Eye (tissue), 1 donor: ENCODE results near the gene MRPL55.

Experiments
- DNase-seq: peaks from one replicate; pipeline ENCODE4 v3.0.0-alpha.2; 2015

MRPL55 gene

DNA sequence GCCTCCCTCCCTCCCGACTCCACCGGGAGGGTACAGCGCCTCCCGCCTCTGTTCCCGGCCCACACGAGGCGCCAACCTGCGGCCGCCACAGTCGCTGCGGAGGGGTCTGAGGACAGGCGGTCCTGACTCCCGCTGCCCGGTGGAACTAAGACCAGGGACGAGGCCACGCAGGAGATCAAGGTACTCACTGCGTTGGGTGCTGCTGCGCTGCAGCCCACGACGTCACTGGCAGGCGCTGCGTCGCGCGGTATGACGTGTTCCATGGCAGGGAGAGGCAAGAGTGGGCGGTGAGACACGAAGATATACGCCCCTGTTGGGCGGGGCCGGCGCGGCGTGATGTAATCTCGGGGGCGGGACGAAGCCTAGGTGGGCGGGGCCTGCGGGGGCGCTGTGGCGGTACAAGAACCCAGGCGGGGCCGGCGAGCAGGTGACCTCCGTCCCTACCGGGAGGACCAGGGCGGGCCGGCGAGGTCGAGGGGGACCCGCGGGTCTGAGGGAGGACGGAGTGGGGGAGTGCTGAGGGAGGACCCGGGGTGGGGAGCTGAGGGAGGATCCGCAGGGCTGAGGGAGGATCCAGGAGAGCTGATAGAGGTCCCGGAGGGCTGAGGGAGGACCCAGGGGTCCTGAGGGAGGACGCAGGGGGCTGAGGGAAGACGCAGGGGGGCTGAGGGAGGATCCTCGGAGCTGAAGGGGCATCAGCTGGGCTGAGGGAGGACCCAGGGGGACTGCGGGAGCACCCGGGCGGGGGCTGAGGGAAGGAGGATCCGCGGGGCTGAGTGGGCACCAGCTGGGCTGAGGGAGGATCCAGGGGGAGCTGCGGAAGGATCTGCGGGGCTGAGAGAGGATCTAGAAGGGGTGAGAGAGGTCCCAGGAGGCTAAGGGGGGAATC lies at the start of gene MRPL55:
Gene MRPL55 (minus strand): TSS at position 227 of the 889 bp plus-strand sequence. CDS start 1,039 bp downstream, outside the sequence.
- DNase-seq: peak; percentile 99

DNA sequence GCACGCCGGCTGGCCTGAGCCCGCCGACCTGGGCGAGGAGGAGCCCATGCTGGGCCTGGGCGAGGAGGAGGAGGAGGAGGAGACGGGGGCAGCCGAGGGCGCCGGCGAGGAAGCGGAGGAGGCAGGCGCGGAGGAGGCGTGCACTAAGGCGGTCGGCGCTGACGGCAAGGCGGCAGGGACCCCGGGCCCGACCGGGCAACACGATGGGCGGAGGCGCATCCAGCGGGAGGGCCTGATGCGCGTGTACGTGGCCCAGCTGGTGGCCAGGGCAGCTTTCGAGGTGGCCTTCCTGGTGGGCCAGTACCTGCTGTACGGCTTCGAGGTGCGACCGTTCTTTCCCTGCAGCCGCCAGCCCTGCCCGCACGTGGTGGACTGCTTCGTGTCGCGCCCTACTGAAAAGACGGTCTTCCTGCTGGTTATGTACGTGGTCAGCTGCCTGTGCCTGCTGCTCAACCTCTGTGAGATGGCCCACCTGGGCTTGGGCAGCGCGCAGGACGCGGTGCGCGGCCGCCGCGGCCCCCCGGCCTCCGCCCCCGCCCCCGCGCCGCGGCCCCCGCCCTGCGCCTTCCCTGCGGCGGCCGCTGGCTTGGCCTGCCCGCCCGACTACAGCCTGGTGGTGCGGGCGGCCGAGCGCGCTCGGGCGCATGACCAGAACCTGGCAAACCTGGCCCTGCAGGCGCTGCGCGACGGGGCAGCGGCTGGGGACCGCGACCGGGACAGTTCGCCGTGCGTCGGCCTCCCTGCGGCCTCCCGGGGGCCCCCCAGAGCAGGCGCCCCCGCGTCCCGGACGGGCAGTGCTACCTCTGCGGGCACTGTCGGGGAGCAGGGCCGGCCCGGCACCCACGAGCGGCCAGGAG lies 49.3 kb upstream of the MRPL55 start:
- DNase-seq: peak; percentile 44

DNA sequence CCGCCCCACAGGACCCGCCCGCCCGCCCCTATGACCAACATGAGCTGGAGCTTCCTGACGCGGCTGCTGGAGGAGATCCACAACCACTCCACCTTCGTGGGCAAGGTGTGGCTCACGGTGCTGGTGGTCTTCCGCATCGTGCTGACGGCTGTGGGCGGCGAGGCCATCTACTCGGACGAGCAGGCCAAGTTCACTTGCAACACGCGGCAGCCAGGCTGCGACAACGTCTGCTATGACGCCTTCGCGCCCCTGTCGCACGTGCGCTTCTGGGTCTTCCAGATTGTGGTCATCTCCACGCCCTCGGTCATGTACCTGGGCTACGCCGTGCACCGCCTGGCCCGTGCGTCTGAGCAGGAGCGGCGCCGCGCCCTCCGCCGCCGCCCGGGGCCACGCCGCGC lies 48.6 kb upstream of the MRPL55 start:
- no peak for DNase-seq

DNA sequence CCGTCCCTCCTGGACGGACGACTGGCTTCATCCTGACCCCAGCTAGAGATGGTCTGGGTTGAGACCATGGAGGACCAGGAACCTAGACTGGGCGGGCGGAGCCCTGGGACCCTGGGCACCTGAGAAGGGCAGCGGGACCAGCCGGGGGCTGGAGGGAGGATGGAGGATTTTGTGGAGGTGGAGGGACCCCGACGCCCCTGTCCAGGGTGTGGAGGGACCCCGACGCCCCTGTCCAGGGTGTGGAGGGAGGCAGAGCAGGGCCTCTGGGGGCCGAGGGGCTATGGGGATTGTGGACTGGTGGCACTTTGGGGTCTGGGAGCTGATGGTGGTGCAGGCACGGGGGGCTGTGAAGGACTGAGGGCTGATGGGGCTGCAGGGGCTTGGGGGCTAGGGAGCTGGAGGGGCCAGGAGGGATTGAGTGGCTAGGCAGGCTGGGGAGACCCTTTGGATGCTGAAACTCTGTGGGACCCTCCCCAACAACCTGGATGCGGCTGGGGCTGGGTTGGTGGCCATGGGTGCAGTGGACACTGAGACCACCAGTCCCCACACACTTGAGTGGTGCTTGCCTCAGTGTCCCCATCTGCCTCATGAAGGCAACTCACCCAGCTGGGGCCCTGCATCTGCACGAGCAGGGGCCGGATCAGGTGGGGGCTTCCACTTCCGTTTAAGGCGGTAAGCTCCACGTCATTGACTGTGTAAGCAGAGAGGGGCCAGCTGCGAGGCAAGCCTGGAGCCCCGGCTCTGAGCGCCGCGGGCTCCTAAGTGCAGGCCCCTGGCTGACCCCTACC lies 48.0 kb upstream of the MRPL55 start:
- DNase-seq: no peak

DNA sequence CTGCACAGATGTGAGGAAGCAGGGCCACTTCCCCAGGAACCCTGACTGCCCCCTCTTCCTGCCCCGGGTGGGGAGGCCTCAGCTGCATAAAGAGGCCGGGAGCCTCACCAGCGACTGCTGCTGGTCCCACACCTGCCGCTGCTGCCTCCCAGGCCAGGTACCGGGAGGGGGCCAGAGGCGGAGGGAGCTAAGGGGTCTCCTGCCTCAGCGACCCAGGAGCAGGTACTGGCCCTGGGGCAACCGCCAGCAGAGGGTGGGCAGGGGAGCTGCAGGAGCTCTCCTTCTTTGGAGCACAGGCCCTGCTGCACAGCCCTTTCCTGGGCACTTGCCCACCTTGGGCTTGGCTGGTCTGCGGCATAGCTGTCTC lies 47.4 kb upstream of the MRPL55 start:
- DNase-seq: no peak

DNA sequence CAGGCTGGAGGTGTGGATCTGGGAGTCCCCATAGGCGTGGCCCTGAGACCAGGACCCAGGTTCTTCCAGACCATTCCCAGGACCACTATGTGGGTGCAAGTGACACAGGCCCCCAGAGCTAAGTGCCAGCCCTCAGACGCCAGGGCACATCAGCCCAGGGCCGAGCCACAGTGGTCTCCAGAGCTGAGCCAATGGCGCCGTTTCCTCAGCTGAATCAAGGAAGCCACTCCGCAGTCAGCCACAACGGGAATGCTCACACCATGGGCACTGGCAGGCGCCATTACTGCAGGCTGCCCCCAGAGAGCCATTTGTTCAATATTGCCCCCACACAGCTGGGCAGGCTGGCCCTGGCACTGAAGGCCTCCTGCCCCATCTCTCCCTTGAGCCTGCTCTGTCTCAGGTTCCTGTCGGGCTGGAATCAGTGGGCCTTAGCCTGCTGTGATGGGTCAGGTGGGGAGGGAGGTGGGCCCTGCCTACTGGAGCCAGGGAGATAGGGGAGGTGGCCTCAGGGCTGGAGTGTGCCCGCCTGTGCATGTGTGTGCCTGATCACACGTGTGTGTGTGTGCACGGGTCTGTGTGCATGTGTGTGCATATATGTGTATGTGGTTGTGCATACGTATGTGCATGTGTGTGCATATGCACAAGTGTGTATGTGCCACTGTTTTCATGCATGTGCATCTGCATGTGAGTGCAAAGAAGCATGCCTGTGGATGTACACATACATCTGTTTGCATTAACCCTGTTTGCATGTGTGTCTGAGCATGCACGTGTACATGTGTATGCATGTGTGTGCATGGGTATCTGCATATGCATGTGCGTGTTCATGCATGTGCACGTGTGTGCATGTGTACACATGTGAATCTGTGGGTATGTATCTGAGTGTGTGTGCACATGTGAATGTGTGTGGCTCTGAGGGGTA lies 46.8 kb upstream of the MRPL55 start:
- no peak for DNase-seq

DNA sequence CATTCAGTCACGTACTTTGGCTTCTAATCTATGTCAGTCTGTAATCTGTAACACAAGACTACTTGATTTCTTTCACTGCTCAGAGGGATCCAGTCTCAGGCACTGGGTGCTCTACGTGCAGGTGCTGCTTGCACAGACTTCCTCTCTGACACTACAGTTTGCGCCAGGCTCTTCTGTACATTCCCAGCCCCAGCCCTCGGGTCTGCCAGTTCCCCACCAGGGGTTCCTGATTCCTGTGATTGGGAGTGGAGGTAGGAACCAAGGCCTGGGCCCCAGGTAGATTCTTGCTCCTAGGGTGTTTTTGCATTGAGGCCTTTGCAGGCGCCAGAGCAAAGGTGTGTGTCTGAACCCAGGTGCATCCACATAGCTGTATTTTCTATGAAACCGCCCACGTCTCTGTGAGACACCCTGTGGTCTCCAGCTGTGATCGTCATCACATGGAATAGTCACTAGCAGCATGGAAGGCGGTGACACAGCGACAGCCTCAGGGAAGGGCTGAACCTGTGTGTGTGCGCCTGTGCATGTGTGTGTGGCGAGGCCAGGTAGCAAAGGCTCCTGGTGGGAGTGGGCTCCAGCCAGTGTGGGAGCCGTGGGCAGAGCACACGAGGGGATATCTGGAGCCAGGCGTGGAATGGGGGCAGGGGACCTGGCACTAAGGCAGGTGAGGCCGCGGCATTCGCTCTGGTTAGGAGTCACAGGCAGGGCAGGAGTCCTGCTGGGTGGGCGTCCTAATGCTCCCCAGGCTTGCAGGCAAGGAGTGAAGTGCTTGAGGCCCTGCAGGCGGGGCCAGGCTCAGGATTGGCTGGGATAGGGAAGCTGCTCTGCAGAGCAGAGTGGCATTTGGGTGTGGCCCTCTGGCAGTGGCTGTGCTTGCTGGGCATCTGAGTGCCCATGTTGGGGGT lies 45.8 kb upstream of the MRPL55 start:
- no peak for DNase-seq

DNA sequence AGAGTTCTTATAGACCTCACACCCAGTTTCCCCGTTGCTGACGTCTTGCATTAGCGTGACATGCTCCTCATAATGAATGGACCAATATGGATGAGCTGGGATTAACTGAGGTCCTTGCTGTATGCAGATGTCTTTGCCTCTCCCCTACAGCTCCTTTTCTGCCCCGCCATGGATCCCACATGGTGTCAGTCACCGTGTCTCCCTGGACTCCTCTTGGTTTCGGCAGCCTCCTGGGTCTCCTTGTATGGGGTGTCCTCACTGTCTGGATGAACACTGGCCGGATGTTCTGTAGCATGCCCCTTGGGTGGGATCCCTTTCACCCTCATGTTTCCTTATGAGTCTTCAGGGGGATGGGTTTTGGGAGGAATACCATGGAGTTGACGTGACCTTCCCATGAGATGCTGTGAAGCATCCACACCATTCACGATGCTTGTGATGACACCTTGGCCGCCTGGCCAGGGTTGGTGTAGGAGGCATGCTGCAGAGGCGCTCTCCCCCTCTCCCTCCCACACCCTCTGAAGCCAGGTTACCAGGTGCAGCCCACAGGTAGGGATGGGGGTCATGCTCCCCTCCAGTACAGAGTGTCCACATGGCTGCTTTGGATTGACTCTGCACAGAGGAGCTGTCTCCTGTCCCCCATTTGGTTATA lies 45.0 kb upstream of the MRPL55 start:
- DNase-seq: no peak

DNA sequence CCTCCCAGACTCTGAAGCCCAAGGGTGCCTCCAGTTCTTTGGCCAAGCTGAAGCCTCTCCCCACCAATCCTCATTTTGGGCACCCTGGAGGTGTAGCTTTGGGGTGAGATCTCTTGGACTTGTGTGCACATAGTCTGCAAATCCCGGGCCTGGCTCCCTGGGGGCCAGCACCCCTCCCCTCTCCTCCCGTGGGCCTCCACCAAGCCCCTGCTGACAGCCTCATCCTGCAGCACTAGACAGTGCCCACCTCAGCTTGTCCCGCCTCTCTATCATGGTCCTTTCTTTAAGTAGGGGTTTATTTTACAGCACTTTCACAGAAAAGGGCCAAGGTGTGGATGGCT lies 43.8 kb upstream of the MRPL55 start:
- no peak for DNase-seq

DNA sequence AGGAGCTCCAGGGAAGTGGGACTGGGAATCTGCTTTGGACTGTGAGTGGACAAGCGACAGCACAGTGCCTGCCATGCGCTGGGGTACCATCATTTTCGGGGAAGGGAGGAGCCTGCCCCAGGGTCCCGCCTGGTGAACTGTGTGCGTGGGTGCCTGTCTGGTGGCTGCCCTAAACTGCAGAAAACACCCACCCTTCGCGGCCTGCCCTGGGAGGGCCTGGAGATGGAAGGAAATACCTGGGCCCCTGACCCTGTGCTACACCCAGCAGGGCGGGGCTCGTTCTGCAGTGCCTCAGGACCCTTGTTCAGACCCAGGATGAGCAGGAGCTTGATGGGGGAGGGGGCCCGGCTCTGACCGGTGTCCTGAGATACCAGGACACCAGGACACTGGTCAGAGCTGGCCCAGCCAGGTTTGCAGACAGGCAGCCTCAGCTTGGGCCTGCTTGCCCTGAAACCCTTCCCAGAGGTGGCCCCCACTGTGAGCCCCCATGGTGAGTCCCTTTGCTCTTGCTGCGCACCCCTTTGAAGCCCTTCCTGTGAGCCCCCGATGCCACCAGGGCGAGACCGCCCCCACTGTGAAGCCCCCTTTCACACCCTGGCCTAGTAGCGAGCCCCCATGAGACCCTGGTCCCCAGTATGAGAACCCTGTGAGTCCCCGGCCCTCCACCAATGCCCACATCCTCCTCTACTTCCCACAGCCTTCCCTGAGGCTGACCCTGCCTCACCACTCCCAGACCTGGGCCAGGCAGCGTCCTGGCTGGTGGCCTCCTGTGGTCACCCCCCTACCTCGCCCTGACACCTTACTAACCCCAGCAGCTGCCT lies 43.2 kb upstream of the MRPL55 start:
- no peak for DNase-seq

DNA sequence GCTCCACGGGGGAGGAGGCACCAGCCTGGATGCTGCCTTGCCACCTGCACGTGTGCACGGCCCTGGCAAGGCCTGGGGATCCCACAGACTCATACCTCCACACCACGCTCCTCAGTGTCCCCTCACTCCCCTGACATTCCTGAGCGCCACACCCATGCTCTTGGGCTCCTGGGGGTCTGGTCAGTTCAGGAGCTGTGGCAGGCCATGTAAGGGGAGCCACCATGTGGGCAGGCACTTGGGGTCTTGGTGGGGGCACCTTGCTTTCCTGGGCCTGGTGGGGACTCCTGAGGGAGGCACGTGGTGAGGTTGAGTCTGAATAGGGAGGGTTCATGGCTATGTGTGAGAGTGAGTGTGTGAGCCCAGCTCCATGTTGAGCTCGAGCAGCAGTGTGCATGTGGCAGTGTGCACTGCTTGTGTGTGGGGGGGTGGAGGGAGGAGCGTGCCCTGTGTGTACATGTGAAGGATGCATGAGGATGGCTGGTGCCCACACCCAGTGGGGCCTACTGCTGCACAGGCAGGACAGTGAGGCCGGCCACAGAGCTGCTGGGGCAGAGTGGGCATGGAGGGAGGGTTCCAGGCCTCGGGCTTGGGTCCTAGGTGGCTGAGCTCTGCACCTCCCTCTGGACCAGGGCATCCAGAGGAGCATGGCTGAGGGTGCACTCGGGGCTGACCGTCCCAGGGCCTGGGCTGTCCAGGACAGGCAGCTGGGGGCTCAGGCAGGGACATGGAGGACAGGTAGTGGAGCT lies 42.3 kb upstream of the MRPL55 start:
- no peak for DNase-seq

DNA sequence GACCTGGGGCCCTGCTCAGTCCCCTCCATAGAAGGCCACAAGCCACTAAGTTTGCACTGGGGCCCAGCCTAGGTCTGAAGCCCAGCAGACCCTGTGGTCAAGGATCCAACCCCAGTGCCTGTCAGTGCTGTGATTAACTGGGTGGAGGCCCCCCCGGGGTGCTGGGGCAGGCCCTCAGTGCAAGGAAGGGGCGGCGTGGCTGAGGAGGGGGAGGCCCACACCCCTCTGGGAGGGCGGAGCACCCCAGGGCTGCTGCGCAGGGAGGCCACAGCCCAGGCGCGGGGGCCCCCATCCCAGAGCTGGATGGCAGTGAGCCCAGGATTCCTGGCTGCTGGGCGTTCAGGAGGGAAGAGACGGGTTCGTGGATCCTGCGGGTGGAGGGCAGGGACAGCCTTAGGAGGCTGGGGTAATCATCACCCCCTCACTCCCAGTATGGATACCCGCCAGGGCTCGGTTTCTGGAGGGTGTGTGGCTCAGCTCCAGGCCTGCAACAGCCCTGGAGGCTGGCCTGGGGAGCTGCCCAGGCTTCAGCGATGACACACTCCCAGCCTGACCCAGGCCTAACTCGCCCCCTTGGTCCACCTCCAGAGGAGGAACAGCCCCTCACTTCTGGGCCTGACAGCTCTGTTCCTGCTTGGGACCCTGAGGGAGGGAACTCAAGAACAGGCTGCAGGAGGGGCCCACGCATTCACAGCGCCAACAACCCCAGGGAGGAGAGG lies 41.5 kb upstream of the MRPL55 start:
- peak; percentile 47 for DNase-seq

DNA sequence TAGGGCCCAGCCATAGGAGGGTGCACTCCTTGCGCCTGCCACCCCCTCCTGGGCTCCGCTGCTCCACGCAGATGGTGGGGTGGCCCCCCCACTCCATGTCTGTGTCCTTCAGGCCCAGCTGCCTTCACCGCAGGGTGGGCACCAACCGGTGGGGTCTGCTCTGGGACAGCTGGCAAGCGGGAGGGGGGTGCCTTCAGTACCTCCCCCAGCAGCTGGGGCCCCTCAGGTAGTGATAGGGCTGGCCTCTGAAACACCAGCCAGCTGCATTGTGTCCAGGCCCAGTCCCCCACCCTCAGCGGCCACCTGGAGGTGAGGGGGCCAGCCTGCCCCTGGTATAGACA lies 41.0 kb upstream of the MRPL55 start:
- no peak for DNase-seq

DNA sequence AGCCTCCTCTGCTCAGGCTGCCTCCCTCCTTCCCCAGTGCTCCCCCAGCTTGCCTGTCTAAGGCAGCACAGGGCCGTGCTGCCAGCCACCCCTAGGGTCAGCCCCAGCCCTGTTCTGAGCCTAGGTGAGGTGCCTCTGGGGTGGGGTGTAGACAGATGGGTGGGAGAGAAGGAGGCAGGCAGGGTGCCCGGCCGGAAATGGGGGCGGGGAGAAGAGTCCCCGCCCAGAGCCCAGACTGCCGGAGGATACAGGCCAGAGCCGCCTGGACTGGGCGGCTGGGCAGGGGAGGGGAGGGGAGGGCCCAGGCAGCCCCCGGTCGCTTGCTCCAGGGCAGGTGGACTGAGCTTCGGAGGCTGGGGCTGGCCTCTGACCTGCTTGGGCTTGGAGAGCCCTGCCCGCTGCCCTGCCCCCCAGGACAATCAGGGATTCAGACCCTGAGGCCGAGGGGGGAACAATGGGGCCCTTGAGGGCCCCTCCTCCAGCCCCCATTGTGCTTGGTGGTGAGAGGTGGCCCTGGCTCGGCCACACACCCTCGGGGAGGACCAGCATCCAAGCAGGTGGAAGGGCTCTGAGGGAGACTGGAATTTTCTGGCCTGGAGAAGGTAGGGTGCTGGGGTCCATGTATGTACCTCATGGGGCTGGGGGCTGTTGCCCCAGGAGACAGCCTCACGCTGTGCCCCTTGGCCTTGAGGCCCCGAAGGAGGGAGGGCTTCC lies 40.5 kb upstream of the MRPL55 start, which contains the start of gene GJC2:
Gene GJC2 (plus strand): TSS at position 525 of the 714 bp plus-strand sequence. CDS start 7,829 bp downstream, outside the sequence.
- no peak for DNase-seq

DNA sequence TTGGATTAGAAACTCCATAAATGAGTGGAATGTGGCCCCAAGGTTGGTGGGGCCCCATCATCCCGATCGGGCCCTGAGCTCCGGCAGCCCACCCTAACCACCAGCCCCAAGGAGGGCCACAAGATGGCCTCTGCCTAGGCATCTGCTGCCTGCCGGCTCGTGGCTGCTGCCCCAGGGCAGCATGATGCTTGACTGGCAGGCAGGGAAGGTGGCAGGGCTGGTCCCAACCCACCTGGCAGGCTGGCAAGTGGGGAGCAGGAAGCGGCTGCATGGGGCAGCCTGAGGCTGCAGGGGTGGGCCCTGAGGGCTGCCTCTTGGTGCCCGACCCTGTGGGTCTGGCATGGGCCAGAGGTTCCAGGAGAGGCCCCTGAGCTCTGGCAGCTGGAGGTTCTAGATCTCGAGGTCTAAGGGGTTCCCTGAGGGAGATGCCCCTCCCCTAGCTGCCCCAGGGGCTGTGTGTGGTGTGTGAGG lies 39.9 kb upstream of the MRPL55 start:
- no peak for DNase-seq

DNA sequence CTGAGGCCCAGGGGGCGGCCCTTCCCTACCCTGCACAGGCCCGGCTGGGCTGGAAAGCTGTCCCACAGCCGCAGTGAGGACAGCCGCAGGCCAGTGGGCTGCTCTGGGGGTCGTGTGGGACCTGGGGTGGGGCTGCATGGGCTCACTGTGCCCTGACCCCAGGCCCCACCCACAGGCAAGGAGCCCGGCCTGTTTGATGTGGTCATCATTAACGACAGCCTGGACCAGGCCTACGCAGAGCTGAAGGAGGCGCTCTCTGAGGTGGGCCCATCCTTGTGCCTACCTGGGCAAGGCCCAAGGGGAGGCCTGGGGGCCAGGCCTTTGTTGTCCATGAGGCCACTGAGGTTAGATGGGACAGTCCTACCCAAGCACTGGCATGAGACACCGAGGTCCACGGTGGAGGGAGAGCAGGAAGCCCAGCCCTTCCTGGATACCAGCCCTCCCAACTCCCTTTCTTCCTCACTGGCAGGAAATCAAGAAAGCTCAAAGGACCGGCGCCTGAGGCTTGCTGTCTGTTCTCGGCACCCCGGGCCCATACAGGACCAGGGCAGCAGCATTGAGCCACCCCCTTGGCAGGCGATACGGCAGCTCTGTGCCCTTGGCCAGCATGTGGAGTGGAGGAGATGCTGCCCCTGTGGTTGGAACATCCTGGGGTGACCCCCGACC lies 39.2 kb upstream of the MRPL55 start:
- DNase-seq: no peak

DNA sequence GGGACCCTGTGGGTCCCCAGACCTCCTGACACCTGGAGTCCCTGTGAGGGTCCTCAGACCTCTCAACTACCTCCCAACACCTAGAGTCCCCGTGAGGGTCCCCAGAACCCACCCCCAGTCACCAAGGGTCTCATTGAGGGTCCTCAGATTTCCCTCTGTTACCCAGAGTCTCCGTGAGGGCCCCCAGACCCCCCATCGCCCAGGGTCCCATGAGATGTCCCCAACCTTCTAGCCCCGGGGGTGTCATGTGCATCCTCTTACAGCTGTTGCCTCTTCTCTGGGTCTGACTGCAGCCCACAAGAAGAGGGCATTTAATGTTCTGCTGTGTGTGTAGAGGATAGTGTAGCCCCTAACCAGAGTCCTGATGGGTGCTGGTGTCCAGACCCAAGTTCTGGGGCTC lies 38.7 kb upstream of the MRPL55 start:
- DNase-seq: no peak
